Thyroid gland (tissue), 4 donors: ENCODE results near the gene ALG2.
A peak's percentile ranks its signal among the peaks of the same experiment; 100 is the strongest.

Experiments
- POLR2A ChIP-seq, 2 donors: fragments of 450-650 bp; IDR thresholded peaks; one replicate each; pipeline ENCODE4 v1.6.1; 2017; ENCODE audit warnings: antibody characterized with exemption in 2 of 2, mild to moderate bottlenecking in 2 of 2, moderate library complexity in 1 of 2
- TF ChIP-seq, protein P1 (sequence below), 6 experiments: fragments of 200-600 bp in 3 of 6; fragments of 450-650 bp in 3 of 6; sonication (generic) in 3 of 6; IDR thresholded peaks; one replicate each; pipeline ENCODE4 v1.5.1; 2016 to 2019; ENCODE audit warnings: antibody characterized with exemption in 6 of 6, mild to moderate bottlenecking in 2 of 6, inconsistent platforms in 1 of 6, moderate library complexity in 1 of 6

DNA sequence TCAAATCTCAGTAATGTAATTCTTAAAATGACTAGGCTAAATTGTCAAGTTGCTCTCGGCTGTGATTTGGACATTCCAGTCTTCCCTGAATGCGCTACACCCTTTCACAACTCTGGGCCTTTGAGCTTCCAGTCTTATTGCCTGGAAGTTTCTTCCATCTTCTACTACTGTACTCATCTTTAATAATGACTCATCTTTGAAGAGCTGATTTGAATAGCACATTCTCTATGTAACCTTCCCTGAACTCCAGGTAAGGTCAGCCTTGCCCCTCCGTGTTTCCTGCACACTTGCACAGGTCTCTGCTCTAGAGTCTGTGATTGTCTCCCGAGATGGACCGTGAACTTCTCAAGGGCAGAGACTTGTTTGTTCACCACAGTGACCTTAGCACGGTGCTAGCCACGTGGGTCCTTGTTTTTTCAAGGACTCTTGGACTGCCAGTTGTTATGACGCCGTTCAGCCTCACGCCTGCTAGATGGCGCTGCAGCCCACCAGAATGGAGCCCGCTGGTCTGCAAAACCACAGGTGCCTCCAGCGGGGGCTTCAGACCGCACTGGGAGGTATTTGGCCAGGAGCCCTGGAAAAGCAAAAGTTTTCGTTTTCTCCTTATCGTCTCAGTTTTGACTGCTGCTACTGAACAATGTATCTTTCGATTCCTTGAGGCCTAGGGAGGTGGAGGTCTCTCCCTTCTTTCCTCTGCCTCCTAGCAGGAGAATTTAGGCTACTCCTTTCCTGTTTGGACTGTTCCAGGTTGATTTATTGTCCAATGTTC is 44.7 kb upstream of the ALG2 start:
- TF ChIP-seq, protein P1, sequence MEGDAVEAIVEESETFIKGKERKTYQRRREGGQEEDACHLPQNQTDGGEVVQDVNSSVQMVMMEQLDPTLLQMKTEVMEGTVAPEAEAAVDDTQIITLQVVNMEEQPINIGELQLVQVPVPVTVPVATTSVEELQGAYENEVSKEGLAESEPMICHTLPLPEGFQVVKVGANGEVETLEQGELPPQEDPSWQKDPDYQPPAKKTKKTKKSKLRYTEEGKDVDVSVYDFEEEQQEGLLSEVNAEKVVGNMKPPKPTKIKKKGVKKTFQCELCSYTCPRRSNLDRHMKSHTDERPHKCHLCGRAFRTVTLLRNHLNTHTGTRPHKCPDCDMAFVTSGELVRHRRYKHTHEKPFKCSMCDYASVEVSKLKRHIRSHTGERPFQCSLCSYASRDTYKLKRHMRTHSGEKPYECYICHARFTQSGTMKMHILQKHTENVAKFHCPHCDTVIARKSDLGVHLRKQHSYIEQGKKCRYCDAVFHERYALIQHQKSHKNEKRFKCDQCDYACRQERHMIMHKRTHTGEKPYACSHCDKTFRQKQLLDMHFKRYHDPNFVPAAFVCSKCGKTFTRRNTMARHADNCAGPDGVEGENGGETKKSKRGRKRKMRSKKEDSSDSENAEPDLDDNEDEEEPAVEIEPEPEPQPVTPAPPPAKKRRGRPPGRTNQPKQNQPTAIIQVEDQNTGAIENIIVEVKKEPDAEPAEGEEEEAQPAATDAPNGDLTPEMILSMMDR (IDR thresholded peaks at IDR 0.05) = peak; percentile 68 to 95 (median 88)
- TF ChIP-seq POLR2A (IDR thresholded peaks at IDR 0.05) = peak in 1 of 2 donors; percentile 19
